Osteocyte (in vitro differentiated cells): Measurements from ENCODE around the gene NME1. TPM values are rescaled to one million over a fixed set of nuclear protein-coding genes. Genes with fewer than 3 reads are reported as not detected.

ENCODE experiments used
- DNase-seq: peaks from one replicate; pipeline ENCODE4 v3.0.0; 2021; ENCODE audit warnings: mixed read lengths; ENCODE audit not compliant: unreplicated experiment; ENCODE audit errors: extremely low spot score
- H3K27ac Mint-ChIP-seq: one replicate; pipeline ENCODE4 v1.8.0; 2021; ENCODE audit warnings: mild to moderate bottlenecking, mixed read lengths; ENCODE audit not compliant: unreplicated experiment
- H3K27me3 Mint-ChIP-seq: one replicate; pipeline ENCODE4 v1.8.0; 2021; ENCODE audit warnings: mixed read lengths; ENCODE audit not compliant: unreplicated experiment
- H3K36me3 Mint-ChIP-seq: one replicate; pipeline ENCODE4 v1.8.0; 2021; ENCODE audit warnings: mixed read lengths; ENCODE audit not compliant: unreplicated experiment
- H3K4me1 Mint-ChIP-seq: one replicate; pipeline ENCODE4 v1.8.0; 2021; ENCODE audit warnings: mixed read lengths; ENCODE audit not compliant: unreplicated experiment
- H3K4me3 Mint-ChIP-seq: one replicate; pipeline ENCODE4 v1.8.0; 2021; ENCODE audit warnings: mild to moderate bottlenecking, moderate library complexity, mixed read lengths; ENCODE audit not compliant: unreplicated experiment
- H3K9me3 Mint-ChIP-seq: one replicate; pipeline ENCODE4 v1.8.0; 2021; ENCODE audit warnings: mixed read lengths; ENCODE audit not compliant: unreplicated experiment
- CTCF ChIP-seq: fragments of 200-600 bp; sonication (generic); IDR thresholded peaks from 2 replicates; pipeline ENCODE4 v1.5.0; 2021; ENCODE audit warnings: antibody characterized with exemption, mild to moderate bottlenecking, moderate library complexity
- total RNA-seq: library from RNA; stranded (reverse); gene quantifications from 2 replicates; pipeline ENCODE4 v1.2.1, GENCODE V29; 2021

Gene NME1
- total RNA-seq, 1 donor from 2014 or later = 77.8 TPM

GRCh38 chr17:51133365-51133764 is 20.0 kb upstream of the NME1 start:
- no peak for TF ChIP-seq CTCF
- H3K27ac Mint-ChIP-seq = peak overlapping the region; percentile 42
- H3K27me3 Mint-ChIP-seq = no peaks in the 10 kb centered on the region
- no peak overlapping the region for H3K4me3 Mint-ChIP-seq
- no peaks in the 10 kb centered on the region for H3K36me3 Mint-ChIP-seq
- no peaks in the 10 kb centered on the region for H3K9me3 Mint-ChIP-seq
- peaks cover 12% of the 10 kb centered on the region for H3K4me1 Mint-ChIP-seq
- no peak for DNase-seq

- Mint-ChIP-seq H3K36me3 (no peaks in the 10 kb centered on the region), H3K27ac (no peak overlapping the region), H3K4me3 (no peak overlapping the region), H3K4me1 (peaks cover 12% of the 10 kb centered on the region), H3K9me3 (no peaks in the 10 kb centered on the region), H3K27me3 (no peaks in the 10 kb centered on the region)
- DNase-seq = no peak
- no peak for TF ChIP-seq CTCF
These were observed 17.4 kb upstream of the NME1 start for GRCh38 chr17:51135956-51136355.

- no peak overlapping the region for H3K4me3 Mint-ChIP-seq
- no peak for DNase-seq
- no peak for TF ChIP-seq CTCF
- no peaks in the 10 kb centered on the region for H3K36me3 Mint-ChIP-seq
- no peaks in the 10 kb centered on the region for H3K9me3 Mint-ChIP-seq
- peaks cover 1% of the 10 kb centered on the region for H3K4me1 Mint-ChIP-seq
- no peaks in the 10 kb centered on the region for H3K27me3 Mint-ChIP-seq
- no peak overlapping the region for H3K27ac Mint-ChIP-seq
These were observed 10.8 kb upstream of the NME1 start for GRCh38 chr17:51142597-51142996.

- H3K4me1 Mint-ChIP-seq = peaks cover 1% of the 10 kb centered on the region
- no peaks in the 10 kb centered on the region for H3K36me3 Mint-ChIP-seq
- no peak overlapping the region for H3K27ac Mint-ChIP-seq
These were observed 8.9 kb upstream of the NME1 start for GRCh38 chr17:51144266-51145022.

More at GRCh38 chr17:51144266-51145022, 8.9 kb upstream of the NME1 start:
- no peaks in the 10 kb centered on the region for H3K9me3 Mint-ChIP-seq
- no peak for DNase-seq
- TF ChIP-seq CTCF = no peak
- no peak overlapping the region for H3K4me3 Mint-ChIP-seq
- H3K27me3 Mint-ChIP-seq = no peaks in the 10 kb centered on the region
